HL-60 (cell line): Measurements from ENCODE around the gene REPS1.

Source experiments
- DNase-seq, 2 experiments: peaks; one replicate each; pipeline ENCODE4 v3.0.0-alpha.2; 2010 to 2020; ENCODE audit warnings: low read depth in 1 of 2, low spot score in 1 of 2
- H3K27ac ChIP-seq: fragments of 250-450 bp; sonication (Bioruptor Pico); replicated peaks from 2 replicates; pipeline ENCODE4 v1.5.1; 2020; ENCODE audit warnings: mild to moderate bottlenecking, moderate library complexity
- H3K27me3 ChIP-seq: fragments of 250-450 bp; sonication (Bioruptor Pico); 2 replicates; pipeline ENCODE4 v1.5.1; 2021; ENCODE audit warnings: mild to moderate bottlenecking, moderate library complexity; ENCODE audit not compliant: insufficient read depth, poor library complexity, severe bottlenecking
- H3K4me3 ChIP-seq: replicated peaks from 2 replicates; pipeline ENCODE4 v1.5.1; 2011; ENCODE audit warnings: mild to moderate bottlenecking, control low read depth, low read length; ENCODE audit not compliant: insufficient read depth
- GABPA ChIP-seq: IDR thresholded peaks from 2 replicates; pipeline ENCODE4 v1.6.1; 2012; ENCODE audit warnings: low read depth
- POLR2AphosphoS5 ChIP-seq: IDR thresholded peaks from 2 replicates; pipeline ENCODE4 v1.6.1; 2012; ENCODE audit warnings: low read depth
- SPI1 ChIP-seq: IDR thresholded peaks from 2 replicates; pipeline ENCODE4 v1.6.1; 2012; ENCODE audit warnings: low read depth, mild to moderate bottlenecking, borderline replicate concordance
- TF ChIP-seq, protein P1 (sequence below): IDR thresholded peaks from 2 replicates; pipeline ENCODE4 v1.6.1; 2012; ENCODE audit warnings: low read depth; ENCODE audit not compliant: insufficient replicate concordance
- TF ChIP-seq, protein P2 (sequence below): IDR thresholded peaks from one replicate; pipeline ENCODE4 v1.5.1; 2011; ENCODE audit warnings: low read length, control low read depth, inconsistent platforms; ENCODE audit not compliant: insufficient read depth

REPS1 gene

DNA sequence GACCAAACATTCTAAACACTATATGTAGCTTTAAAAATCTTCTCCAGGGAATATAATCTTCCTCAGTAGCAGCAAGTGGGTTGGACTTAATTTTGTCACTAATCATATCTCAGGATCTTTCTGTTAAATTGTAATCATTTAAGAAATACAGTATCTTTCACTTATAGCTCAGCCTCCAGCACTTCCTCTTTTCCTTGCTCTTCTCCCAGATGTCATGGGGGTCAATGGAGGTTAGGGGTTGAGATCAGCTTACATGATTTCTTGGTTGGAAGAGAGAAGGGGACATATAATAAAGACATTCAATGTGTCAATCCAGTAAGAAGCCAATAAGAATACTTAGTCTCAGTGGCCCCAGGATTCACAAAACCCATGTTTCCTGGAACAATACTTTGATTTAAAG lies 15.7 kb upstream of the REPS1 start:
- Histone ChIP-seq H3K27ac (no peak overlapping the region), H3K27me3 (no peaks in the 10 kb centered on the region), H3K4me3 (no peak overlapping the region)
- TF ChIP-seq POLR2AphosphoS5 (no peak), SPI1 (peak; percentile 99), GABPA (no peak)
- TF ChIP-seq, protein P1, sequence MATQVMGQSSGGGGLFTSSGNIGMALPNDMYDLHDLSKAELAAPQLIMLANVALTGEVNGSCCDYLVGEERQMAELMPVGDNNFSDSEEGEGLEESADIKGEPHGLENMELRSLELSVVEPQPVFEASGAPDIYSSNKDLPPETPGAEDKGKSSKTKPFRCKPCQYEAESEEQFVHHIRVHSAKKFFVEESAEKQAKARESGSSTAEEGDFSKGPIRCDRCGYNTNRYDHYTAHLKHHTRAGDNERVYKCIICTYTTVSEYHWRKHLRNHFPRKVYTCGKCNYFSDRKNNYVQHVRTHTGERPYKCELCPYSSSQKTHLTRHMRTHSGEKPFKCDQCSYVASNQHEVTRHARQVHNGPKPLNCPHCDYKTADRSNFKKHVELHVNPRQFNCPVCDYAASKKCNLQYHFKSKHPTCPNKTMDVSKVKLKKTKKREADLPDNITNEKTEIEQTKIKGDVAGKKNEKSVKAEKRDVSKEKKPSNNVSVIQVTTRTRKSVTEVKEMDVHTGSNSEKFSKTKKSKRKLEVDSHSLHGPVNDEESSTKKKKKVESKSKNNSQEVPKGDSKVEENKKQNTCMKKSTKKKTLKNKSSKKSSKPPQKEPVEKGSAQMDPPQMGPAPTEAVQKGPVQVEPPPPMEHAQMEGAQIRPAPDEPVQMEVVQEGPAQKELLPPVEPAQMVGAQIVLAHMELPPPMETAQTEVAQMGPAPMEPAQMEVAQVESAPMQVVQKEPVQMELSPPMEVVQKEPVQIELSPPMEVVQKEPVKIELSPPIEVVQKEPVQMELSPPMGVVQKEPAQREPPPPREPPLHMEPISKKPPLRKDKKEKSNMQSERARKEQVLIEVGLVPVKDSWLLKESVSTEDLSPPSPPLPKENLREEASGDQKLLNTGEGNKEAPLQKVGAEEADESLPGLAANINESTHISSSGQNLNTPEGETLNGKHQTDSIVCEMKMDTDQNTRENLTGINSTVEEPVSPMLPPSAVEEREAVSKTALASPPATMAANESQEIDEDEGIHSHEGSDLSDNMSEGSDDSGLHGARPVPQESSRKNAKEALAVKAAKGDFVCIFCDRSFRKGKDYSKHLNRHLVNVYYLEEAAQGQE = no peak
- TF ChIP-seq, protein P2, sequence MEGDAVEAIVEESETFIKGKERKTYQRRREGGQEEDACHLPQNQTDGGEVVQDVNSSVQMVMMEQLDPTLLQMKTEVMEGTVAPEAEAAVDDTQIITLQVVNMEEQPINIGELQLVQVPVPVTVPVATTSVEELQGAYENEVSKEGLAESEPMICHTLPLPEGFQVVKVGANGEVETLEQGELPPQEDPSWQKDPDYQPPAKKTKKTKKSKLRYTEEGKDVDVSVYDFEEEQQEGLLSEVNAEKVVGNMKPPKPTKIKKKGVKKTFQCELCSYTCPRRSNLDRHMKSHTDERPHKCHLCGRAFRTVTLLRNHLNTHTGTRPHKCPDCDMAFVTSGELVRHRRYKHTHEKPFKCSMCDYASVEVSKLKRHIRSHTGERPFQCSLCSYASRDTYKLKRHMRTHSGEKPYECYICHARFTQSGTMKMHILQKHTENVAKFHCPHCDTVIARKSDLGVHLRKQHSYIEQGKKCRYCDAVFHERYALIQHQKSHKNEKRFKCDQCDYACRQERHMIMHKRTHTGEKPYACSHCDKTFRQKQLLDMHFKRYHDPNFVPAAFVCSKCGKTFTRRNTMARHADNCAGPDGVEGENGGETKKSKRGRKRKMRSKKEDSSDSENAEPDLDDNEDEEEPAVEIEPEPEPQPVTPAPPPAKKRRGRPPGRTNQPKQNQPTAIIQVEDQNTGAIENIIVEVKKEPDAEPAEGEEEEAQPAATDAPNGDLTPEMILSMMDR = no peak
- DNase-seq = peak in 1 of 2 experiments; percentile 44

DNA sequence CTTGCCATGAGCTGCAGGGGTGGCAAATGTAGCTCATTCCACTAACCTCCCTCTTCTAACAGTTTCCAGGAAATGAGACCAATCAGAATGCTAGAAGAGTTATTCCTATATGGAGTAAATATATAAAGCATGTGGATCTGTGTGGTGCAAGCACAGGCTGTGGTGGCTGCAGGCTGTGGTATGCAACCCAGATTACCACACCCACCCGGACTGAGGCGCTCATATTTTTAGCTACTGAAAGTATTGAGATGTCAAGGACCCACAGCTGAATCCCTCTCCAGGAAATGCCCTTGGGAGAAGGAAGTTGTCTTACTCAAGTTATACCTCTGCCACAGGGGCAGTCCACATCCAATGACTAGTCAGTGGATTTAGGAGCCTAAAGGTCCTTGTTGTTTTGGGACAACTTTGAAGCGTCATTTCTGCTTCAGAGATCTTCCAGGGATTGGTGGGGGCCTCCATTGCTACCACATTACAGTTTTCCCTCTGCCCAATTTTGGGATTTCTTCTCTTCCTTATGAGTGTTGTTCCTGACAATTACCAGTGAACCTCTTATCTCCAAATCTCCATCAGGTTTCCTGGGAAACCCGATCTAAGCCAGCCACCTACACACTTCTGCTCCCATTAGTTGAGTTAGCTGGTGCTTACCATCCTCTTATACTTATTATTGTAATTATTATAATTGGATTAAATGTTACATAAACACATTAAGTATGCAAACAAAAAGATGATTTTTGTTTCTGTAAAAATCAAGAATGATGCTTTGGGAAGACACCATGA lies 12.1 kb upstream of the REPS1 start:
- no peak for TF ChIP-seq GABPA
- no peak for TF ChIP-seq POLR2AphosphoS5
- TF ChIP-seq, protein P1 = no peak
- TF ChIP-seq, protein P2 = no peak
- no peak for TF ChIP-seq SPI1
- no peak overlapping the region for H3K27ac ChIP-seq
- DNase-seq = peak in 1 of 2 experiments; percentile 66

DNA sequence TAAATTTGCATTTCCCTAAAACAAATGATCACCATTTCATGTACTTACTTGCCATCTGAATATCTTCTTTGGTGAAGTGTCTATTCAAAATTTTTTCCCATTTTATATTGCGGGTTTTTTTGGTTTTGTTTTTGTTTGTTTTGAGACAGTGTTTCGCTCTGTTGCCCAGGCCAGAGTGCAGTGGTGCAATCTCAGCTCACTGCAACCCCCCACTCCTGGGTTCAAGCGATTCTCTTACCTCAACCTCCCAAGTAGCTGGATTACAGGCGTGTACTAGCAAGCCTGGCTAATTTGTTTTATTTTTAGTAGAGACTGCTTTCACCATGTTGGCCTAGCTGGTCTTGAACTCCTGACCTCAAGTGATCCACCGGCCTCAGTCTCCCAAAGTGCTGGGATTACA lies 9.1 kb upstream of the REPS1 start:
- H3K27ac ChIP-seq = no peak overlapping the region
- DNase-seq = no peak
- H3K27me3 ChIP-seq = no peaks in the 10 kb centered on the region
- no peak overlapping the region for H3K4me3 ChIP-seq
- TF ChIP-seq SPI1 = no peak
- TF ChIP-seq, protein P2 = no peak
- TF ChIP-seq POLR2AphosphoS5 = no peak
- TF ChIP-seq, protein P1 = no peak
- TF ChIP-seq GABPA = no peak

More for the DNA sequence above, 12.1 kb upstream of the REPS1 start:
- Histone ChIP-seq H3K27me3 (no peaks in the 10 kb centered on the region), H3K4me3 (no peak overlapping the region)
